A673 (cell line): ENCODE data around the gene COQ7.

Source experiments
- CTCF ChIP-seq: fragments of 300-800, 200-600 bp; sonication (generic); conservative IDR thresholded peaks from 2 replicates; pipeline ENCODE4 v1.5.1; 2017; ENCODE audit warnings: low read depth, mild to moderate bottlenecking, antibody characterized with exemption, low read length, moderate library complexity, mixed read lengths
- EZH2 ChIP-seq: fragments of 200-600 bp; sonication (generic); IDR thresholded peaks from 2 replicates; pipeline ENCODE4 v1.6.1; 2017; ENCODE audit warnings: borderline replicate concordance, low read depth, mild to moderate bottlenecking, mixed read lengths, antibody characterized with exemption, low read length; ENCODE audit not compliant: poor library complexity, severe bottlenecking

- TF ChIP-seq CTCF (no peak), EZH2 (no peak)
Observed at GRCh38 chr16:19066988-19067348, 446 bp upstream of the COQ7 start.
